Body of pancreas (tissue), 4 donors: ENCODE data around the gene CNR1.

Experiments used
- POLR2A ChIP-seq, 3 donors: fragments of 450-650 bp; IDR thresholded peaks; one replicate each; pipeline ENCODE4 v1.6.1; 2016; ENCODE audit warnings: antibody characterized with exemption in 3 of 3, mild to moderate bottlenecking in 2 of 3
- TF ChIP-seq, protein P1 (sequence below), 7 experiments: fragments of 450-650 bp in 4 of 7; fragments of 200-600 bp in 3 of 7; sonication (generic) in 3 of 7; IDR thresholded peaks; one replicate each; pipeline ENCODE4 v1.5.1; 2016 to 2019; ENCODE audit warnings: antibody characterized with exemption in 7 of 7

DNA sequence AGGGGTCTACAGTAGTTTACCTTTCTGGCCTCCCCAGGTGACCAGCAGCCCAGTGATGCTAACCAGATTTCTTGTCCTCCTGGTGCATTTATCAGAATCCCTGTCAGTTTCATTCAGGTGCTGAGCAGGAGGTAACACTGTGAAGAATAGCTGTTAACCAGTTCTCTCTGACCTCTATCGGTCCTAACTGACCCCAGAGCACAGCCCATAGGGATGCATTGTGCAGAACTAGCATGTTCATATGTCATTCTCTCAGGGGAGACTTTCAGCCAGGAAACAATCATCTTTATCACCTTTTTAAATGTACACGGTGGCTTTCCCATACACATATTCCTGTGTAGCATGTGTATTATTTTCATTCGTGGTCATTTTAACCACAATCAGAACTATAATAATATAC is 49.9 kb downstream of the CNR1 start:
- TF ChIP-seq, protein P1, sequence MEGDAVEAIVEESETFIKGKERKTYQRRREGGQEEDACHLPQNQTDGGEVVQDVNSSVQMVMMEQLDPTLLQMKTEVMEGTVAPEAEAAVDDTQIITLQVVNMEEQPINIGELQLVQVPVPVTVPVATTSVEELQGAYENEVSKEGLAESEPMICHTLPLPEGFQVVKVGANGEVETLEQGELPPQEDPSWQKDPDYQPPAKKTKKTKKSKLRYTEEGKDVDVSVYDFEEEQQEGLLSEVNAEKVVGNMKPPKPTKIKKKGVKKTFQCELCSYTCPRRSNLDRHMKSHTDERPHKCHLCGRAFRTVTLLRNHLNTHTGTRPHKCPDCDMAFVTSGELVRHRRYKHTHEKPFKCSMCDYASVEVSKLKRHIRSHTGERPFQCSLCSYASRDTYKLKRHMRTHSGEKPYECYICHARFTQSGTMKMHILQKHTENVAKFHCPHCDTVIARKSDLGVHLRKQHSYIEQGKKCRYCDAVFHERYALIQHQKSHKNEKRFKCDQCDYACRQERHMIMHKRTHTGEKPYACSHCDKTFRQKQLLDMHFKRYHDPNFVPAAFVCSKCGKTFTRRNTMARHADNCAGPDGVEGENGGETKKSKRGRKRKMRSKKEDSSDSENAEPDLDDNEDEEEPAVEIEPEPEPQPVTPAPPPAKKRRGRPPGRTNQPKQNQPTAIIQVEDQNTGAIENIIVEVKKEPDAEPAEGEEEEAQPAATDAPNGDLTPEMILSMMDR (IDR thresholded peaks at IDR 0.05), result no peak
- no peak for TF ChIP-seq POLR2A (IDR thresholded peaks at IDR 0.05)
